Umbilical cord (tissue), 2 donors: ENCODE measurements around the gene DNAH17. TPM values are rescaled to one million over a fixed set of nuclear protein-coding genes. Genes with fewer than 3 reads are reported as not detected.
"Not testable (repeated sequence)": the region's sequence is repeated elsewhere in the genome, so short reads cannot be mapped to it uniquely, and the experiment has no call there.

Experiments used
- DNase-seq: peaks from one replicate; pipeline ENCODE4 v3.0.0-alpha.2; 2015; ENCODE audit warnings: low spot score
- total RNA-seq: library from RNA; depleted of rRNA; stranded (reverse); fragments of >200 nt; gene quantifications from one replicate; pipeline ENCODE4 v1.2.3, GENCODE V29; 2014; ENCODE audit warnings: low replicate concordance; ENCODE audit not compliant: insufficient read depth

Gene DNAH17
- total RNA-seq, 1 donor from 2014 or later = not detected

DNA sequence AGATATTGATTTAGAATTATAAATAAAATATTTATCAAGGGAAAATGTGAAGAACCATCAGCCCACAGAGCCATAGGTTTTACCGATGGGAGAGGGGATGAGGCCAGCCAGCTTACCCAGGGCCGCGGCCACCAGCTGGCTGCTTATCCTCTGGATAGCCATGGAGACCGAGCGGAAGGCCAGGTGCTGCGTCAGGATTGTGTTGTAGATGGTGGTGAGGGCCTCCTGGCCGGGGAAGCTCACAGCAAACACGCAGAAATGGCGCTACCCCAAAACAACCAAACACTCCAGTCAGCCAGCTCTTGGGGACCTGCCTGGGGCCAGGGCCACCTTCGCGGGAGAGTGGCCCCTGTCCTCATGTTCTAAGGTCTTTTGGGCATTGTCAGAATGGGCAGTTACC, 97.8 kb downstream of the DNAH17 start:
- no peak for DNase-seq

DNA sequence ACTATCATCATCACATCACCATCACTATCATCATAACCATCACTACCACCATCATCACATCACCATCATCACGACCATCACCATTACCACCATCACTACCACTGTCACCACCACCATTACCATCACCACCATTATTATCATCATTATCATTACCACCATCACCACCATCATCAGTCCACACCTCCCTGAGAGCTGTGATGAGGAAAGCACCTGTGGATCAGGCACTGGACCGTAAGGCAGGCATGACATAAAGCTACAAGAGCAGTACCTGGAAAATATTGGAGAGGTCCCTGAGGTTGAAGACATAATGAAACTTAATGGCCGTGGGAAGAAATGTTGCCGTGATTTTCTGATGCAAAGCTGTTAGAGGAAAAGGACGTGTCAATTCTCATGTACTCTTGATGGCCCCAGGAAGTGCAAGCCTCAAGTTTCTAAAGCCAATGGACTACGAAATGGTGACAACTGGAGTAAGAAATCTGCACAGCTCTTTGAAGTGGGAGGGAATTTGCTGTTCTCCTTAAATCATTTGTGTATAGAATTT, 98.4 kb downstream of the DNAH17 start:
- DNase-seq = no peak

DNA sequence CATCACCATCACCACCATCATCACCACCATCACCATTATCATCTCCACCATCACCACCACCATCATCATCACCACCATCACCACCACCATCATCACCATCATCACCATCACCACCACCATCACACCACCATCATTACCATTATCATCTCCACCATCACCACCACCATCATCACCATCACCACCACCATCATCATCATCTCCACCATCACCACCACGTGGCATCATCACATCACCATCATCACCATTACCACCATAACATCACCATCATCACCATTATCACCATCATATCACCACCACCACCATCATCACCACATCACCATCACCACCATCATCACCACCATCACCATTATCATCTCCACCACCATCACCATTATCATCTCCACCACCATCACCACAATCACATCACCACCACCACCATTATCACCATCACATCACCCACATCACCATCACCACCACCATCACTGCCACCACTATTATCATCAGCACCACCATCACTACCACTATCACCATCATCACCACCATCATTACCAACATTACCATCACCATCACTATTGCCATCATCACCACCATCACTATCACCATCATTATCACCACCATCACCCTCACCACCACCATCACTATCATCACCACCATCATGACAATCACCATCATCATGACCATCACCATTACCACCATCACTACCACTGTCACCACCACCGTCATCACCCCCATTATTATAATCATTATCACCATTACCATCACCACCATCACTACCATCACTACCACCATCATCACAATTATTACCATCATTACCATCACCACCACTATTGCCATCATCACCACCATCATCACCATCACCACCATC, 99.1 kb downstream of the DNAH17 start:
- no peak for DNase-seq

DNA sequence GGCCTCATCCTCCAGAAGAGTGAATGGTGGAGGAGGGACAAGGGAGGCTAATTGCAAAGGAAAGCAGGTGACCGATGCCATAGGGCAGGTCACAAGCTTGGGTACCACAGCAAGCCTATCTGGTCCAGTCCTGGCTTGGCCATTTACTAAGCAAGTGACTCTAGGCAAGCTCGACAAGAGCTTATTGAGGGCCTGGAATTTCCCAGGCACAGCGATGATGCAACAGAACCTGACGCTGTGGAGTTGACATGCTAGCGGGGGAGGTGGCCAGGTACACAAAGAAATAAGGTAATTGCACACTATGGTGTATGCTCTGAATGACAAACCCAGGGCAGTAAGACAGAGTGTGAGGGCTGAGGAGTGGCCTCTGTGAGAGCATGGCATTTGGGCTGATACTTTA, 100.2 kb downstream of the DNAH17 start:
- DNase-seq = no peak

DNA sequence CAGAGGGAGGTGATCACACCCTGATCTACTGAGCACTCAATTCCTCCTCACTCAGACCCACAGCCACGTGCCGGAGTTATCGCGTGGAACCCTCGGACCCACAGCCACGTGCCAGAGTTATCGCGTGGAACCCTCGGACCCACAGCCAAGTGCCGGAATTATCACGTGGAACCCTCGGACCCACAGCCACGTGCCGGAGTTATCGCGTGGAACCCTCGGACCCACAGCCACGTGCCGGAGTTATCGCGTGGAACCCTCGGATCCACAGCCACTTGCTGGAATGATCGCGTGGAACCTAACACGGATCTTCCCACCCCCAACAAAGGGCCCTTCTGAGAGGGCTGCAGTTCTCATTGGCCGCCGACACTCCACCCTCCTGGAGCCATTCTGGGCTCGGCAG, 101.0 kb downstream of the DNAH17 start:
- no peak for DNase-seq

DNA sequence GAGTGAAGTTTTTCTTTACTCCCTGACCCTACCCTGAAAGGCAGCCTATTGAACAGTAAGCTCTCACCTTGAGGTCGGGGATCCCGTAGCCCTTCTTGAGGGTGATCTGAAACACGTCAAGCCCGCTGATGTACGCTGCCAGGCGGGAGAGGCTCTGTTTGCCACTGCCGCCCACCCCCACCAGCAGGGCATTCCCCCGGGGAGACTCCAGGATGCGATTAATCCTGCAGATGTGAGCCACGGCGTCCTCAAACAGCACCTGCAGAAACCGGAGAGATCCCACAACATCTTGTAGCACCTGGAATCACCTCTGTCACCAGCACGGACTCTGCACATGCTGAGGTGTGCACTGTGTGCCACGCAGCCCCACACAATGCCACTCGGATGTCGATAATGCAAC, 102.0 kb downstream of the DNAH17 start:
- DNase-seq = no peak

DNA sequence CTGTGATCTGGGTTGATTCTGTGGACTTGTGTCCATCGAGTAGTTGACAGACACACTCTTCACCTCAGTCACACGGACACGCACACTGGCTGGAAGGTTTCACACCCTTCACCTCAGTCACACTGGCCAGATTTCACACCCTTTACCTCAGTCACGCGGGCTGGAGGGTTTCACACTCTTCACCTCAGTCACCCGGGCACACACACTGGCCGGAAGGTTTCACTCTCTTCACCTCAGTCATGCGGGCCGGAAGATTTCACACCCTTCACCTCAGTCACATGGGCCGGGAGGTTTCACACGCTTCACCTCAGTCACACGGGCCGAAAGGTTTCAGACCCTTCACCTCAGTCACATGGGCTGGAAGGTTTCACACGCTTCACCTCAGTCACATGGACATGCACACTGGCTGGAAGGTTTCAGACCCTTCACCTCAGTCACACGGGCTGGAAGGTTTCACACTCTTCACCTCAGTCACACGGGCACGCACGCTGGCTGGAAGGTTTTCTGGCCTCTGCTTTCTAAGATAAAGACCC, 102.5 kb downstream of the DNAH17 start:
- no peak for DNase-seq

DNA sequence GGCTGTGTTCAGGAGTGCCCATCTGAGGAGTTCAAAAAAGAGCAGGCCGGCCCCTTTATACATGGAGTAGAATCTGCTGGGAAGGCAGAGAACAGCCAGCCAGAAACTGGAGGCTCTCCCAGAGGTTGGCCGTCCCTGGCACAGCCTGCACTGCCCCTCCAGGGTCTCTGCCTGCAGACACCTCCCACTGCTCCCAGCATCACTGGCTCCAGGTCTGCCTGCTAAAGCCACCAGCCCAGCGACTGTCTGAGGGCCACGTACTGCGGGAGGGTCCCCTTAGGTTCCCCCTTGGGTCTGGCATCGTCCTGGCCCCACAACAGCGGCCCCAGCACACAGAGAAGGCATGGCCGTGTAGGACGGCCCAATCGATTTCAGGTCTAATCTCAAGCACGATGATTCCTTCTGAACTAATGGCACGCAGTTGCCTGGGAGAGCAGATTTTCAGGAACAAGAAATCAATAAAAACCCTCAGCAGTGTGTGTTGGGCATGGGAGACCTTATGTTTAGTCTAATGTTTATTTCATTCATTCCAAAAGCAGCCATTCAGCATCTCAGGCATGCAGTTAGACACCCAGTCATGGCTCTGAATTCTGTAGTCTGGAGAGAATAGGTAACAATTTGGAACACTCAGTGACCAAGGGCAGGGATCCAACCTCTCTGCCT, 103.1 kb downstream of the DNAH17 start:
- no peak for DNase-seq

DNA sequence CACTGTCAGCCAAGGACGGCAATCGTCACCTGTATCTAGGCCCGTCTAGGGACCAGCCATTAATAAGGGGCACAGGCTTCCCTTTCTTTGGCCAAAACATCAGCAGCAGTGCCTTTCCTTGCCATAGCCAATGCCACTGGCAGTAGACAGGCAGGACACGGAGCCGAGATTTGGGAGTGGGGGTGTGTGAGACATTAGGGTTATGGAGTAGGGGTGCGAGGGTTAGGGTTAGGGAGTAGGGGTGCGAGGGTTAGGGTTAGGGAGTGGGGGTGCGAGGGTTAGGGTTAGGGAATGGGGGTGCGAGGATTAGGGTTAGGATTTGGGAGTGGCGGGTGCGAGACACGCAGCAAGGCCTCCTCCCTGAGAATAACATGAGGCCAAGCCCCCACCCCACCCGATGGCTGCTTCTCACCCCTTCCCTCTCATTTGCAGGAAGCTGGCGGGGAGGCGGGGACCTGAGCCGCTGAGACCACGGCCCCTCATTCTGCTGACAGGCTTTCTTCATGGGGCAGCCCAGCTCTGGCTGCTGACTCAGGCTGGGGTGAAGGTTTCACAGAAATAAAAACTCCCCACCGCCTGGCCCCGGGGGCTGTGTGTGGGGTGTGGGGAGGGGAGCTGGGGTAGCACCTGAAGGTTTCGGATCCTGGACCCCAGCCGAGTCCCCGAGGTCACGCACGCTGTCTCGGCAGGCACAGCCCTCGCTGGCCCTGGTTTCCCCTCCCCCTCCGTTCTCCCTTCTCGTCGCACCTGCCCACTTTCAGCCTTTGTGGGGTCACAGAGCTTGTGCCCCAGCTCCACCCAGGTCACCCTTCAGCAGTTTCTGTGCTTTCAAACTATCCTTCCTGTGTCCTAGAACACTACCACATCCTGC, 104.9 kb downstream of the DNAH17 start:
- no peak for DNase-seq

DNA sequence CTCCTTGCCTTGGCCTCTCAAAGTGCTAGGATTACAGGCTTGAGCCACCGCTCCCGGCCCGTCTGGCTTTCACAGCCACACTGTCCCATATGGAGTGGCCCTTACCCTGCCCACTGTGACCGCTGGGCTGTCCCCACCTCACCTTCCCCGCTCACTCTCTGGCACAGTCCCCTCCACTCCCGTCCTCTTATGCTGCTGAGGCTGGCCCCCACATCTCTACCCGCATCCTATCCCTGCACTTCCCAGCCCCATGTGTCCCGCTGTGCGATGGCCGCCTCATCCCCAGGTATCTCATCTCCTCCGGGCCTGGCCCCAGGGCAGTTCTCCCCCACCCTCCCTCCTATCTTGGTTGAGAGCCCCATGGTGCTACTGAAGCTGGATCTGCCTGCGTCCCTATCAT, 105.6 kb downstream of the DNAH17 start:
- no peak for DNase-seq

DNA sequence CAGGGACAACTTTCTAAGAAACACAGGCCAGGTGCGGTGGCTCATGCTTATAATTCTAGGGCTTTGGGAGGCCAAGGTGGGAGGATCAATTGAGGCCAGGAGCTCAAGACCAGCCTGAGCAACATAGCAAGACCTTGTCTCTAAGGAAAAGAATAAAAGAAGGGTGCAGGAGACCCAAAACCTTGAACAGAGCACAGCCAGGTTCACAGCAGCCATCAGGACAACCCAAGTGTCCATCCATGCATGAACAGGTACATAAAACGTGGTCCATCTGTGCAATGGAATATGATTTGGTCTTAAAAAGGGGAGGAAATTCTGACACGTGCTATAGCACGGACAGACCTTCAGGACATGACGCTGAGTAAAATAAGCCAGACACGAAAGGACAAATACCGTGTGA, 107.8 kb downstream of the DNAH17 start:
- no peak for DNase-seq

DNA sequence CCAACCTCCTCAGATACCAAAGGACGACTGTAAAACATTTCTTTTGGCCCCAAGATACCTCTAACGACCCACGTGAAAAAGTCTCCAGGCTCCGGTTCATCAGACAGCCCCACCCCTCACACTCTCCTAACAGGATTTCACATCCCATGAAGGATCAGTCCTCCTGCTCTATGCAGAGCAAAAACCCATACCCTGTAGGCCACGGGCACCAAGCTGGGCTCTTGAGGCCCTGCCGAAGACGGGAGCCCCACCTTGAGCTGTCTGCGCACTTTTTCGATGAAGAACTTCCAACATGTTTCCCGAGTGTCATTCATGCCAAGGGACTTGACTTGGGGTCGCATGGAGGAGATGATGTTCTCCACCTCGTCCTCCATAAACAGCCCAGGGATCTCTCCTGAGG, 108.8 kb downstream of the DNAH17 start:
- no peak for DNase-seq

DNA sequence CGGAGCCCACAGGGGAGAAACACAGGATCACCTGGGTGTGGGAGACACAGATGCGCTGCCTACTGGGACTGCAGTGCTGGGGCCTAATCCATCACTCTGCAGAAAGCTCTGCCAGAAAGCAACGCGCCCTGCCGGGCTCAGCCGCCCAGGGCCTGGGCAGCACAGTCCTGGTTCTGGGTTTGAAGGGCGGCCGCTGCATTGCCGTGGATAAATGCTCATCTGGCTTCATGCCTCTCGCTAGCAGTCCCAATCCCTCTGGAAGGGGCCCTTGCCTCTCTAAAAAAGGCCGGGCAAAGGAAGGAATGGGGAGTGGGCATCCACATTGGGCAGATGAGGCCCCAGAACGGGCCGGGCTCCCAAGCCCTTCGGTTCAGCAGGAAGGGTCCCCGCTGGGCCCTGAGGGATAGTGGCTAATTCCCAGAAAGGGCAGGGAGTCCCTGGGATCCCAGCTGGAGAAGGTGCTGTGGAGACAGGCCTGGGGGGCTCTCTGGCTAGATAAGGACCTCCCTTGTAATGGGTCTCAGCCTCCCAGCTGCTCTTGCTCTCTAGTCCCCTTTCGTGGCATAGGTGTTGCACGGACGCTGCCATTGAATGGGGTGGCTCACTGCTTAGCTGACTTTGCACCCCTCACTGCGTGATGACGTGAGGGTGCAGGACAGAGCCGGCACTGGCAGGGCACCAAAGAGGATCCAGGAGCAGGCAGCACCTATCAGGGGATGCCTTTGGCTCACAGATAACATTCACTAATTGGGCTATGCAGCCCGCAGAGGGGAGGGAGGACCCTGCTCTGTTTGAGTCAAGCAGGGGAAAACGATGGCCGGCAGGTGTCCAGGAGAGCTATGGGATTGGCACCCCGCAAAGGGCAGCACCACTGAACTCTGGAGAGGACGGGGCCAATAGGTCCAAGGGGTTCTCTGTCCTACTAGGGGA, 110.1 kb downstream of the DNAH17 start:
- DNase-seq = no peak

DNA sequence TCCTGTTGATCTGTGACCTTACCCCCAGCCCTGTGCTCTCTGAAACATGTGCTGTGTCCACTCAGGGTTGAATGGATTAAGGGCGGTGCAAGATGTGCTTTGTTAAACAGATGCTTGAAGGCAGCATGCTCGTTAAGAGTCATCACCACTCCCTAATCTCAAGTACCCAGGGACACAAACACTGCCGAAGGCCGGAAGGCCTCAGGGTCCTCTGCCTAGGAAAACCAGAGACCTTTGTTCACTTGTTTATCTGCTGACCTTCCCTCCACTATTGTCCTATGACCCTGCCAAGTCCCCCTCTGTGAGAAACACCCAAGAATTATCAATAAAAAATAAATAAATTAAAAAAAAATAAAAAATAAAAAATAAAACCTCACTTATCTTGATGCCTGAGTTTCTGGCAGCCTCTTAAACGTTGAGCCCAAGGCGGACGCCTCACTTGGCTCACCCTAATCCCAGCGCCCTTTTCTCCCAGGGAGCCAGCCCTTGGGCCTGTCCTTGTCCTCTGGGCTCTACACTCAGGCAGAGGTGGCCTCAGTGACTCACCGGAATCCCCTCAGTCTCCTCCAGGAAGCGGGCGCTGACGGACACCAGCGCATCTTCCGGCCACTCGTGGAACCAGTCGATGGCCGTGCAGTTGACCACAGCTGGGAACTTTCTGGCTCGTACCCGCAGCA, 110.9 kb downstream of the DNAH17 start:
- not testable (repeated sequence) for DNase-seq

DNA sequence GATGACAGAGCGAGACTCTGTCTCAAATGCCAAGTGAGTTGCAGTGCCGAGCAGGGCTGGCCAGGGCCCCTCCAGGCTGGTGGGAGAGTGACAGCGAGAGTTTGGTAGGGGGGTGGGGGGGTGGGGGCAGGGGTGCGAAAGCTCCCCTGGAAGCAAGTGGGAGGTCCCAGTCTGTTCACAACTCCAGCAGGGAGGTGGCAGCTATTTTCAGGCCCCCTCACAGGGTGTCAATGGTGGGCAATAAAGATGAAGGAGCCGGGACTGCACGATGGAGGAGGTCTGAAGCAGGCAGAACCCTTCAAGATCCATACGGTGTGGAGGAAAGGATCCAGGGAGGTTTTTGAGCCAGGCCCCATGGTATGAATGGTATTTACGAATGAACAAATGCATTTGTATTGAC, 115.0 kb downstream of the DNAH17 start:
- no peak for DNase-seq

DNA sequence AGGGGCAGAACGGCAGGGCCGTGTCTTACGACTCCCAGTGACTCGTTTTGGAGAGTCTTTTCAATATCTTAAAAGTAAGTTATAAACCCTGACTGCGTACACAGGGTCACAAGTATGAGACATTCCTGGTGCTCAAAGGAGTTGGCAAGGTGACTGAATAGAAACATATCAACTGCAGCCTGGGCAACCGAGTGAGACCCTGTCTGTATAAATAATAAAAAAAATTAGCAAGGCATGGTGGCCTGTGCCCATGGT, 115.5 kb downstream of the DNAH17 start:
- DNase-seq = no peak

DNA sequence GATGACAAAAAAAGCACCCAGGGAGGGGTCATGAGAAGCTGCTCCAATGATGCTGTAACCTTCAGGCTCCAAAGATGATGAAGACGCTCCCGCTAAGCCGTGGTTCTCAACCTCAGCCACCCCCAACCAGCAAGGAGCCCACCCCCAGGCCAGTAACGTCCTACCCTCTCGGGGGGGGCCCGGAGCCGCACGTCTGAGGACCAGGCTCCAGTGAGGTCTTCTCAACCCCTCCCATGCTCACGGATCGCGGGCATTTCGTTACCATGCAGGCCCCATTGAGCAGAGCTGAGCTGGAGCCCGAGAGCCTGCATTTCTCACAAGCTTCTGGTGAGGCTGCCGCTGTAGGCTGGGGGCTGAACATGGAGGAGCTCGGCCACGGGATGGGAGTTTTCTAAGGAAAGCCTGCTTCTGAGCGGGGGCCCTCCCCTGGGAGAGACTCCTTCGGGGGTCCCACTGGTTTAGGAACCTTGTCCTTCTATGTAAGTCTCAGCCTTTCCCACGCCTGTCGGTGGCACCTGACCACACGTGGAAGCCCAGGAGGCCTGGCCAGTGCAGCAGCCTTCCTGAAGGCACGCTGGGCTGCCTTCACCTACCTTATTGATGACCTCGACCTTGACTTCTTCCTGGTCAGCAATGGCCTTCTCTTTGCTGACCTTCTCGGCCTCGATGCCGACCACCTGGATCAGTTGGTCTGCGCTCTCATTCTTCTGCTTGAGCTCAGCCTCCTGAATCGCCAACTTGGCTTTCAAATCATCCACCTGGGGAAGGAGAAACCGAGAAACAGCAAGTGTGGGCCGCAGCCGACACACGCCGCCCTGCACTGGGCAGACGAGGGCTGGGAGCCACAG, 116.0 kb downstream of the DNAH17 start:
- no peak for DNase-seq

DNA sequence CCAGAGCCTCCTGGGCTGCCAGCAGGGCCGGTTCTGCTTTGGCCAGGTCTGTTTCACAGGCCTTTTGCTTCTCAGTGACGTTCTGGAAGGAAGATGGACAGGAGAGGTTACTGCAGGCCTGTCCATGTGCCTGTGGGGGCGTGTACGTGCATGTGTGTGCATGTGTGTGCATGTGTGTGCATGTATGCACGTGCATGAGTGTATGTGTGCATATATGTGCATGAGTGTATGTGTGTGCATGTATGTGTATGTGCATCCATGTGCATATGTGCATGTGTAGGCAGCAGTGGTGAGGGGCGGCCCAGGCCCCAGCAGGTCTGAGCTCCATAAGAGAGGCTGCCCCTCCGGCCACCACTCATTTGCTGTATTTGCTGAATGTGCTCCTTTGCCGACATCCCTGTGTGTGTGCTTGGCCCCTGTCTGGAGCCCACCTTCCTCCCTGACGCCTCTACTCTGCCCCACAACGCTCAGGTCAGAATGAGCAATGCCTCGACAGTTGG, 117.0 kb downstream of the DNAH17 start:
- DNase-seq = no peak

DNA sequence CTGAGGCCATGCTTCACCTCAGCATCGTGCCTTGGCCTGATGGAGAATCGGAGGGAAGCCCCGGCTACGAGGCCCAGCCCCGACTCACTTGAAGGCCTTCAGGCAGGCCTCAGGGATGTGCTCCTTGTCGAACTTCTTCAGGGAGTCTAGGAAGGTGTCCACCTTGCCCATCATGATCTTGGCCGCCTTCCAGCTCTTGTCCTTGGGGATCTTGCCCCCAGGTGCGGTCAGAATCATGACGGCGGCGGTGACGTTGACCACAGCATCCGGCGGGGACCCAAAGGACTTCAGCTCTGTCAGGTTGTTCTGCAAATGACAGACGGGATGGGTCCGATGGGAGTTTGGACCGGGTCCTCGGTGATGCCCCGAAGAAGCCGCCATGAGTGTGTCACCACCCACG, 117.5 kb downstream of the DNAH17 start:
- DNase-seq = no peak
